ENCODE results near the gene CDHR1.

The CDHR1 gene

DNA sequence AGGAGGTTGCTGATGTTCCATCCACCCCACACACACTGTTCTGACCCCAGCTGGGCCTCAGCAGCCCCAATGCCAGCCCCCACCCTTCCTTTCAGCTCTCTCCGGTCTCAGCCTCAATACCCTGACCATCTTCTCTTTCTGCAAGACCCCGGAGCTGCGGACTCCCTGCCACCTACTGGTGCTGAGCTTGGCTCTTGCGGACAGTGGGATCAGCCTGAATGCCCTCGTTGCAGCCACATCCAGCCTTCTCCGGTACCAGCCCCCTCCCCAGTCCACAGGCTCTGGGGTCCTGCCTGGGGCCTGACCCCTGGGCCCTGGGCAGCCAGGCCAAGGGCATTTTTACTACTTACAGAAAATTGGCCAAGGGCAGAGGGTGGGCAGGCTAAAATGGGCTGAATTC lies 53.2 kb downstream of the CDHR1 start:
- H3K36me3 ChIP-seq (ENCODE audit: control insufficient read depth, insufficient read depth, low read length), result no peaks in the 10 kb centered on the region
- WGBS, 2 experiments (ENCODE audit: insufficient coverage in 2 of 2), result 86 to 95% methylated on average over 4 to 5 of the region's 6 CpGs
- no peaks in the 10 kb centered on the region for H3K9me3 ChIP-seq (ENCODE audit: control insufficient read depth, low read length)
- H3K4me3 ChIP-seq (ENCODE audit: extremely low read depth, insufficient read depth, low read length, poor library complexity, severe bottlenecking), result no peak overlapping the region
- H3K4me1 ChIP-seq (ENCODE audit: control insufficient read depth, insufficient read depth, low read length, poor library complexity, severe bottlenecking), result no peaks in the 10 kb centered on the region
- no peak overlapping the region for H3K27ac ChIP-seq (ENCODE audit: low read depth, low read length, severe bottlenecking)

DNA sequence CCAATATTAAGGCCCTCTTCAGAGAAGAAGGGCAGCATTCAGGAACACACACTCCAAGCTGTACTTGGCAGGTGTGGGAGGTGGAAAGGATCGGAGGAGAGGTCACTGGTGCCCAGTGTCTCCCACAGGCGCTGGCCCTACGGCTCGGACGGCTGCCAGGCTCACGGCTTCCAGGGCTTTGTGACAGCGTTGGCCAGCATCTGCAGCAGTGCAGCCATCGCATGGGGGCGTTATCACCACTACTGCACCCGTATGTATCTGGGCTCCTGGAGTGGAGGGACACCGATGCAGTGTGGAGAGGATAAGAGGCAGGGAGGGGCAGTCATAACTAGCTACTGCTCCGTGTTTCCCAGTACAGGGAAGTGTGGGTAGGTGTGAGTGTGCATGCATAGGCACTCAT lies 54.5 kb downstream of the CDHR1 start:
- Histone ChIP-seq H3K27ac (ENCODE audit: low read depth, low read length, severe bottlenecking) (no peak overlapping the region), H3K36me3 (ENCODE audit: control insufficient read depth, insufficient read depth, low read length) (no peaks in the 10 kb centered on the region), H3K4me3 (ENCODE audit: extremely low read depth, insufficient read depth, low read length, poor library complexity, severe bottlenecking) (no peak overlapping the region), H3K4me1 (ENCODE audit: control insufficient read depth, insufficient read depth, low read length, poor library complexity, severe bottlenecking) (no peaks in the 10 kb centered on the region), H3K9me3 (ENCODE audit: control insufficient read depth, low read length) (no peaks in the 10 kb centered on the region)
- WGBS, 2 experiments (ENCODE audit: insufficient coverage in 2 of 2), result 92% methylated on average over 12 of the region's 12 CpGs; no CpG with 5 or more reads in 1 of the 2 experiments

DNA sequence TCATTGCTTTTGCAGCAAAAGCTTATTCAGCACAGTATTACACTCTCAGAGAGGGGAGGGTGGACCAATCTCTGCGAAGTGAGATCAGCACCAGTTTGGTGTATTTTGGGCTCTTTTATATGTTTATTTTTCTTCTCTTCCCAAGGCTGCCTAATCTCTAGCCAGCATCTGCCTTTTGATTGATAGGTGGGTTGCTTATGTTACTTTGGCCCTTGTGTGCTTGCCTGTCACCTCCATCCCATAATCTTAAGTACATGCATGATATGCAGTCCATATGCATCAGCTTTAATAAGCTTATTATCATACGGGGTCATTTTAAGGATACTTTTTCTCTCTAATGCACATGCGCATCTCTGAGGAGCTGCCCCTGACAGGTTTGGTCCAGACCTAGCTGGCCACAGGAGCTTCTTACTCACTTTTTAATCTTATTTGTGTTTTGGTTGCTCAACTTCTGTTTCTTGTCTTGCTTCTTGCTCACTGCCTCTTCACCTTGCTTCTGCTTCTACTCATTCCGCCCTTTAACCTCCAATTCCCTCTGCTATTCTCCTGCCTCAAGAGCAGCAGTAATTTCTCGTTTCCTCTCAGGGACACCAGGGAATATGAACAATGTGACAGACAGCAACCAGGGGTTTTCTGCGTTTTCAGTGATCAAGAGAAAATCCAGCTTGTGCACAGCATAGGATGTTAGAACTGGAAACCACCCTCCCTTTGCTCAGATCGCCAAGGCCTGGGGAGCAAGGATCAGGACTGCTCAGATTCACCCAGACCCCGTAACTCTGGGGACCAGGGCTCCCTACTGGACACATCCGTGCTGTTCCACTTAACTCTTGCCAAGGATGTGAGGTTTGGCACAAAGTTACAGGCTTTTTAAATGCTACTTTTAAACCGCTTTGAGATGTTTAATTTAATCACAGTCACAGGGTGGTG lies 60.5 kb downstream of the CDHR1 start:
- 92 to 97% methylated on average over 7 to 8 of the region's 10 CpGs for WGBS, 2 experiments (ENCODE audit: insufficient coverage in 2 of 2)
- Histone ChIP-seq H3K9me3 (ENCODE audit: control insufficient read depth, low read length) (no peaks in the 10 kb centered on the region), H3K4me1 (ENCODE audit: control insufficient read depth, insufficient read depth, low read length, poor library complexity, severe bottlenecking) (no peaks in the 10 kb centered on the region), H3K36me3 (ENCODE audit: control insufficient read depth, insufficient read depth, low read length) (no peaks in the 10 kb centered on the region), H3K27ac (ENCODE audit: low read depth, low read length, severe bottlenecking) (no peak overlapping the region), H3K4me3 (ENCODE audit: extremely low read depth, insufficient read depth, low read length, poor library complexity, severe bottlenecking) (no peak overlapping the region)

DNA sequence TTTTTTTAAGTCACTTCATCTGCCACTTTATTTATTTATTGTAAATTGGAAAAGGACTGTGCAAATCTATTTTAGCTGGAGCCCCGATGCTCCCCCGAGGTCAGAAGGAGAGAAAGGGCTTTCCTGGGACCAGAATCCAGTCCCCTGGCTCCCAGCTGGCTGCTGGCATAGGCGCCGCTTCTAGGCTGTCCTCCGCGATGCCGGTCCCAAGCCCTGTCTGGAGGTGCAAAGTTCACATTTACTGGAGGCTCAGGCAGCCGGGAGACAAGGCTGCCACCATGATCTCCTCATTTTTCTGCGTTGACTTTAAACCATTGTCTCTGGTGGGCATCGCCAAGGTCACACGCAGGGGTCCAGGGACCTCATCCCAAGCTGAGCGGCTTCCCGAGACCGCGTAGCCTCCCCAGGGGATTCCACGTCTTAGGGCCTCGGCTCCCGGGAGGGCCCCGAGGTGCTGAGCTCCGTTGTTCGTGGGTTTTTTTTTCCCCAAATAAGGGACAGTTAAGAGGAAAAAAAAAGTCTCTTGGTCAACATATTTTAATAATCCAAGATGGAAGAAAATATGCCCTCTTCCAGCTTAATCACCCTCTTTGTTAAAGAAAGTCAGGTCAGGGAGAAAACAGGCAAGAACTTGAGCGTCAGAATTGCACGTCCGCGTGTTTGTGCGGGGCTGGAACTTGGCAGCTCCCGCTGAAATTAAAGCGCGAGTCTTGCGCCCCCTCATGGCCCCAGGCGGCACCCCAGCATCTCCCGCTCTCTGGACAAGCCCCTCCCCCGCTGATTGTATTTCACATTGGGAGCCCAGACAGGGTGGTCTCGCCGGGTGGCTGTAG lies 62.4 kb downstream of the CDHR1 start:
- Histone ChIP-seq H3K4me1 (ENCODE audit: control insufficient read depth, insufficient read depth, low read length, poor library complexity, severe bottlenecking) (no peaks in the 10 kb centered on the region), H3K4me3 (ENCODE audit: extremely low read depth, insufficient read depth, low read length, poor library complexity, severe bottlenecking) (no peak overlapping the region), H3K27ac (ENCODE audit: low read depth, low read length, severe bottlenecking) (no peak overlapping the region), H3K36me3 (ENCODE audit: control insufficient read depth, insufficient read depth, low read length) (no peaks in the 10 kb centered on the region), H3K9me3 (ENCODE audit: control insufficient read depth, low read length) (no peaks in the 10 kb centered on the region)
- 52 to 70% methylated on average over 20 to 28 of the region's 35 CpGs for WGBS, 2 experiments (ENCODE audit: insufficient coverage in 2 of 2)

- H3K27ac ChIP-seq (ENCODE audit: low read depth, low read length, severe bottlenecking), result no peak overlapping the region
- 86 to 95% methylated on average over 13 to 15 of the region's 15 CpGs for WGBS, 2 experiments (ENCODE audit: insufficient coverage in 2 of 2)
- H3K9me3 ChIP-seq (ENCODE audit: control insufficient read depth, low read length), result no peaks in the 10 kb centered on the region
- no peaks in the 10 kb centered on the region for H3K4me1 ChIP-seq (ENCODE audit: control insufficient read depth, insufficient read depth, low read length, poor library complexity, severe bottlenecking)
- H3K4me3 ChIP-seq (ENCODE audit: extremely low read depth, insufficient read depth, low read length, poor library complexity, severe bottlenecking), result no peak overlapping the region
- H3K36me3 ChIP-seq (ENCODE audit: control insufficient read depth, insufficient read depth, low read length), result no peaks in the 10 kb centered on the region
Observed at GRCh38 chr10:84257343-84258020, 63.1 kb downstream of the CDHR1 start.

DNA sequence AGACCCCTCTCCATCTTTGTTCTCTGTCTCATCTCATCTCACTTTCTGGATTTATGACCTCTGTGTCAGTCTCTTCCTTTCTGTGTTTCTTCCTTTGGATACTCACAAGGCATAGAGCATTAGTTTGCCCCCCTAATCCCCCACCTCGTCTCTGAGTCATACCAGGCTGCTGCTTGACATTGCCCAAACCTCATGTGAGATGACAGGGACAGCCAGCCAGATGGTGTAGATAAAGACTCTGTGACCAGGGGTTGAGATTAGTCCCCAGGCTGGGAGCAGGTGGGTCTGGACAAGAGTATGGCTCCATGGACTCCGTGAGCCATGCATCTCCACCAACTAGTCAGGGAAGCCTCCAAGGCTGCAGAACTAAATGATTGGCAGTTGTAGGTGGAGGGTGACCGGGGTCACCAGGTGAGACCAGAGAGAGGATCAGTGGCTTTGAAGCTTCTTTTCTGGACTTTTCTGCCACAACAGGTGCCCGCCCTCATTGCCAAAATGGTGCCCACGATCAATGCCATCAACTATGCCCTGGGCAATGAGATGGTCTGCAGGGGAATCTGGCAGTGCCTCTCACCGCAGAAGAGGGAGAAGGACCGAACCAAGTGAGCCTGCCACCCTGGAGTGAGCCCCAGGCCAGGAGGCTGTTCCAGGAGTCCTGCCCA lies 63.8 kb downstream of the CDHR1 start:
- Histone ChIP-seq H3K4me3 (ENCODE audit: extremely low read depth, insufficient read depth, low read length, poor library complexity, severe bottlenecking) (no peak overlapping the region), H3K36me3 (ENCODE audit: control insufficient read depth, insufficient read depth, low read length) (no peaks in the 10 kb centered on the region), H3K4me1 (ENCODE audit: control insufficient read depth, insufficient read depth, low read length, poor library complexity, severe bottlenecking) (no peaks in the 10 kb centered on the region), H3K27ac (ENCODE audit: low read depth, low read length, severe bottlenecking) (no peak overlapping the region), H3K9me3 (ENCODE audit: control insufficient read depth, low read length) (no peaks in the 10 kb centered on the region)
- 86 to 91% methylated on average over 5 to 7 of the region's 7 CpGs for WGBS, 2 experiments (ENCODE audit: insufficient coverage in 2 of 2)

DNA sequence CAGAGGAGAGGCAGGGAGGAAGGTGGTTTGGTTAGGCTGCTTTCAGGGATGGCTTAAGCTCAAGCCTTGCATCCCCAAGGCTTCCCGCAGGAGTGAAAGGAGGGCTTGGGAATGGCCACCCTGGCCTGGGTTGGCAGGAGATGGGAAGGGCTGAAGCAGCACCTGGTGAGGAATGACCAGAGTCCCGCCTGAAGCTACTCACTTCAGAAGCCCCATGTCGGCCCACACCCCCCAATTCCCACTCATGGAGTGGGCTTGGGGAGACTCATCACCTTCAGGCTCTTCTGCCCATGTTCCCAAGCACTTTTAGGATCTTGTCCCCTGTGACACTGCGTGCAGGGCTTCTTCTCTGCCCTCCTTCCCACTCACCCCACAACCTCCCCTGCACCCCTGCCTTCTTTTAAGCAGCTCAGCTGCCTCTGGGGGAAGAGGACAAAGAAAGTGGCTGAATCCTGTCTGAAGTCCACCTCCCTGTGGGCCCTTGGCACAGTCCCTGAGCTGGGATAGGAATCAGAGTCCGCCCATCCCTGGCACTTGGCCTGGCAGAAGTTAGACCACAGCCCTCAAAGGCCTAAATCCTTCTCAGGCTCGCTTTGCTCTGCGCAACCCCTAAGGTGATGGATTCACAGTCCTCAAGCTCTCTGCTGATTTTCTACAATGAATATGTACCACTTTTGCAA lies 67.0 kb downstream of the CDHR1 start:
- Histone ChIP-seq H3K4me1 (ENCODE audit: control insufficient read depth, insufficient read depth, low read length, poor library complexity, severe bottlenecking) (peaks cover 9% of the 10 kb centered on the region), H3K4me3 (ENCODE audit: extremely low read depth, insufficient read depth, low read length, poor library complexity, severe bottlenecking) (no peak overlapping the region), H3K9me3 (ENCODE audit: control insufficient read depth, low read length) (no peaks in the 10 kb centered on the region), H3K27ac (ENCODE audit: low read depth, low read length, severe bottlenecking) (no peak overlapping the region), H3K36me3 (ENCODE audit: control insufficient read depth, insufficient read depth, low read length) (no peaks in the 10 kb centered on the region)
- WGBS, 2 experiments (ENCODE audit: insufficient coverage in 2 of 2), result 83 to 88% methylated on average over 4 to 7 of the region's 7 CpGs

DNA sequence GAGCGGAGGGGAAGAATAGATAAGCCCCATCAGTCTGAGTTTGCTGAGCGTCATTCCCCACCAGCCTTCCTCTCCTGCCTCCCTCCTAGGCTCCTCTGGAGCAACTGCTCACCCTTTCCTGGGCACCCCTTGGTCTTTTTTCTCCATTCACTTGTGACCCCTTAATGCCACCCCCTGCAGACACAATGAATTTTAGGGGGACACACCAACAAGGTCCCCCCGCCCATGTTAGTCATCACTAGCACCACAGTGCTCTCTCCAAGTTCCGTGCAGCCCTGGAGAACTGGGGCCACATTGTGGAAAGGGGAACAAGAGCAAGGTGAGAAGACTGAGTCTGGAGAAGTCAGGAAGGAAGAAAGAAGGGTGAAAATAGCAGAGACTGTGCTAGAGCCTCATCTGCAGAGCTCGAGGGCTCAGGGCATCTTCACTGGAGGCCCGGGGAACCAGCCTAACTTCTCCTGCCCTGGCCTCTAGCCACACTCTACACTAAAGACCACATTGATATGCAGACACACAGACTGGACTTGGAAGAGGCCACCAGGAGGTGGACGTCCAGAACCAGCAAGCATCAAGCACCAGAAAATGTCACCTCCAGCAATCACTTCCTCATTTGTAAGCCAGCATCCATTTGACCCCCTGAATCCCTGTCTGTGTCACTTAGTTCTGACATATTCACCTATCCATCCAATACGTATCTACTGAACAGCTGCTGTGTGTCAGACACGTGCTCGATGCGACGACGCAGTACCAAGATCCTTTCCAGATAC lies 68.0 kb downstream of the CDHR1 start:
- no peak overlapping the region for H3K4me3 ChIP-seq (ENCODE audit: extremely low read depth, insufficient read depth, low read length, poor library complexity, severe bottlenecking)
- H3K9me3 ChIP-seq (ENCODE audit: control insufficient read depth, low read length), result no peaks in the 10 kb centered on the region
- no peak overlapping the region for H3K27ac ChIP-seq (ENCODE audit: low read depth, low read length, severe bottlenecking)
- WGBS, 2 experiments (ENCODE audit: insufficient coverage in 2 of 2), result 91 to 92% methylated on average over 6 to 9 of the region's 13 CpGs
- H3K36me3 ChIP-seq (ENCODE audit: control insufficient read depth, insufficient read depth, low read length), result no peaks in the 10 kb centered on the region
- peaks cover 9% of the 10 kb centered on the region for H3K4me1 ChIP-seq (ENCODE audit: control insufficient read depth, insufficient read depth, low read length, poor library complexity, severe bottlenecking)

- Histone ChIP-seq H3K4me1 (ENCODE audit: control insufficient read depth, insufficient read depth, low read length, poor library complexity, severe bottlenecking) (peaks cover 9% of the 10 kb centered on the region), H3K36me3 (ENCODE audit: control insufficient read depth, insufficient read depth, low read length) (no peaks in the 10 kb centered on the region), H3K9me3 (ENCODE audit: control insufficient read depth, low read length) (no peaks in the 10 kb centered on the region), H3K27ac (ENCODE audit: low read depth, low read length, severe bottlenecking) (no peak overlapping the region), H3K4me3 (ENCODE audit: extremely low read depth, insufficient read depth, low read length, poor library complexity, severe bottlenecking) (no peak overlapping the region)
- 92 to 100% methylated on average over 2 to 4 of the region's 5 CpGs for WGBS, 2 experiments (ENCODE audit: insufficient coverage in 2 of 2)
Observed at GRCh38 chr10:84263716-84264115, 69.4 kb downstream of the CDHR1 start.

Measured in mesodermal cell (in vitro differentiated cells).